DMS153 treated with DMSO at 0.1 percent for 48 hours (cell line): Measurements from ENCODE around the gene LAMA2.
A peak's percentile ranks its signal among the peaks of the same experiment; 100 is the strongest.

ENCODE experiments used
- DNase-seq: peaks from one replicate; lab custom pipeline; 2025; ENCODE audit not compliant: unreplicated experiment; lab: John Stamatoyannopoulos, UW

Gene LAMA2

DNA sequence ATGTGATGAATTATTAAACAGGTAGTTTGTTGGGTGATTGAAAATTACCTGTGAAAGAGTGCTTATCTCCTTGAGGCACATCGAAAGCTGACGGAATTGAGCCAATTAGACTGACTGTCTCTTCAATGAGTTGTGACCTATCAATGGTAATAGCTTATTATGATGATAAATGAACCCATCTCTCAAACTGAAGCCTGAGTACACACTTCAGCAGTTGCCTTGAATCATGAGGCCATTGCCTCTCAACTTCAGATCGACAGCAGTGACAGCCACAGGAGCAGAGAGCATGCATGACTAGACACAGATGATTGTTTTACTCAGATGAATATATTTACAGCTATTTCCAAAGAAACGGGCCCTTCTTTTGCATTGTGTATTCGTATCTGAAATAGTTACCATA, 323.9 kb downstream of the LAMA2 start:
- no peak for DNase-seq

DNA sequence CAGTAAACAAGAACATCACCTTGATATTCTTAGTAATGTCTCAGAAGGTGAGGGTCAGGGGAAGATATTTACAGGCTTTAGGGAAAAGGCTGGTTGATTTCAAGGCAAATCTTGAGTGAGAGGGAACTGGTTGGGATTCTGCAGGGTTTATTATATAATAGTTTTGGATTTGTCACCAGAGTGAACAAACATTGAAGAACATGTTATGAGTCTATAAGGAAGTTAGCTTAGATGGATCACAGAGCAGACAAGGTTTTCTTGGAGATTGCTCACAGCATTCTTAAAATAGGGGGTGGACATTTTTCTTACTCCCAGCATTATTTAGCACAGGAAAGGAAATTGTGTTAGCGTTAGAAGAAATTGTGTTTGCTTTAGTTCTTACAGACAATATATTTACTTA, 324.9 kb downstream of the LAMA2 start:
- DNase-seq = no peak

DNA sequence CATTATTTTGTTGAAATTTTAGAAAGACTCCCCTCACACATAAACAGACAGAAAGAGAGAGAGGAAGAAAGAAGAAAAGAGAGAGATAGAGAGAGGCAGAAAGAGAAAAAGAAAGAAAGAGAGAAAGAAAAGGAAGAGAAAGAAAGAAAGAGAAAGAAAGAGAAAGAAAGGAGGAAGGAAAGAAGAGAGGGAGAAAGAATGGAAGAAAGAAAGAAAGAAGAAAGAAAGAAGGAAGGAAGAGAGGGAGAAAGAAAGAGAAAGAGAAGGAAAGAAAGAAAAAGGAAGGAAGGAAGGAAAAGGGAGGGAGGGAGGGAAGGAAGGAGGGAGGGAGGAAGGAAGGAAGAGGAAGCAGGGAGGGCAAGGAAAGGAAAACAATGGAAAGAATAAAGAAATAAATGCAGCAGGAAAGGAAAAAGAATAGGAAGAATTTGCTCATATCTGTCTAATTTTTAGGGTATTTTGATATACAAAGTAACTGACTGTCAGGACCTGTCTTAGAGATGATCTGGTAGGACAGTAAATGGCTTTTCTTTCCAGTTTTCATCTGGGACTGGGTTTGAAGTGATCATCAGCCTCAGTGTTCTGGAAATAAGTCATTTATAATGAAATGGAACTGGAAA, 325.6 kb downstream of the LAMA2 start:
- DNase-seq = no peak

DNA sequence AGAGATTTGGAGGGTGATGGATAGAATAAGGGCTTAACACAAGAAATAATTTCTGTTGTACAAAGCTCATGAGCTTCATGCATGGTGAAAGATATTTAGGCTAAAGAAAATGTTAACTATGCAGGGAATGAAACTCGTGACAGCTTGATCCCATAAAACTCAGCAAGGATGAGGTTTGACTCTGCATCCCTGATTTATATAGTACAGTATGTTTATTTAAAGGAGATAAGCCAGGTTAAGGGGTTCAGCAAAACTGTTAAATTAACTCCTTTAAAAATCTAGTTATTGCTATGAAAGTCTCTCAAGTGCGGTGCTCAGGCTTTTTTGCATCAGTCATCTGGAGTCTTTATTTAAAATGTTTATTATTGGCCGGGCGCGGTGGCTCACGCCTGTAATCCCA, 326.4 kb downstream of the LAMA2 start:
- no peak for DNase-seq

DNA sequence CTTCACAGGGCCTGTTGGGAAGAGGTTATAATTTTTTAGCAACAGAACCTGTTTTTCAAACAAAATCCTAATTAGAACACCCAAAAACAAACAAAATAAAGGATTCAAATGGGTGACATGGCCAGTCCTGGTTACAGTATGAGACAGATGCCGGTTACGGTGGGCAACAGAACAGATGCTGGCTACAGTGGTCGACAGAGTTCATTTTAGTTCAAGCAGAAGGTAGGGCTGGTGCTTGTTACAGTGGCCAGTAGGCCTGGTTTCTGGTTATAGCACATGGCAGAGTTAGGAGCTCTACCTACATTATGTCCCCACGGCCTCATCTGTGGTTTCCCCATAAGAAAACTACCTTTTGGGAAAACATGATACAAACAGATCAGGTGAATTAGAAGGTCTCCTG, 327.7 kb downstream of the LAMA2 start:
- DNase-seq = no peak

DNA sequence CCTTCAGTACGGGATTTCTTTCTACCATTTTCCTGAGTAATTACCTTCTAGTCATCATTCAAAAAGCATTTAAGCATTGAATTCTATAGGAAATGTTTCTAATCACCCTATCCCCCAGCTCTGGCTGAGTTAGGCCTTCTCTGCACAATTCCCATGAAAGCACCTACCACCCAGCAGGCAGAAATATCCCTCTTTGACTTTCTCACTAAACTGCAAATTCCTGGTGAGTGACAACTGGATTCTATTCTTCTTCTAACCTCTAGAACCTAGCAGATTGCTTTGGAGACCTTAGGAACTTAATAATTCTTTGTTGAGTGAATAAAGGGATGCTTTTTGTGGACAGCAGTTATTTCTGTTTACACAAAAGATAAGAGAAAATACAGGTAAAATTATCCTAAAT, 328.7 kb downstream of the LAMA2 start:
- no peak for DNase-seq

DNA sequence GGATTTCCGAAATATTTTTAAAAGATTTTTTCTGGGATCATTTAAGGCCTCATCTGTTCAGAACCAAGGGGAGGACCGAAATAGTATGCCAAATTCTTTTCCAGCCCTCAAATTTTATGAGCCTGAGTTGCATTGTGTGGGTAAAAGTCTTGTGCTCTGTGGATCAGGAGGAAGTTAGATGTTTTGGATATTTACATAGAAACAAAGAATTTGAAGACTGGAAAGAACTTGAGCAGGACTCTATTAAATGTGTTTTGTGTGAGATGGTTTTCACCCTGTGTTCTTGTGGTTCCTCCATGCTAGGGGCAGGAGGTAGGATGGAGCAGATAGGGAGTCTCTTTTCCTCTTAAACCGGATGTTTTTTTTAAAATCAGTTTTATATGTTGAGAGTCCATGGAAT, 329.1 kb downstream of the LAMA2 start:
- no peak for DNase-seq

DNA sequence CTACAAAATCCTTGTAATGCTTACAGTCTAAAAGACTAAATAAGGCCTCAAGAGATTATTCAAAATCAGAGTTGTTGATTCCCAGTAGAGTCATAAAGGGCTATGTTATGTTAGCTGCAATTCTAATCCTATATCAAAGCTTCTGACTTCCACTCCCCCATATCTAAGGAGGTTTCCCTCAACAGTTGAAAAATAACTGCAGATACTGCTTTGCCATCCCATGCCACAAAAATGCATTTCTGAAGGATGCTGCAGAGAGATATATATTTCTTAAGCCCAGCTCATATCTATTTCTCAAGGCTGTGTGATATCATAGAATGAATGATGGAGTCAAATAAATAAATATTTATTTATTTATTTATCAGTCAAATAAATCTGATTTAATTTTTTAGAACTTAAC, 332.3 kb downstream of the LAMA2 start:
- no peak for DNase-seq

DNA sequence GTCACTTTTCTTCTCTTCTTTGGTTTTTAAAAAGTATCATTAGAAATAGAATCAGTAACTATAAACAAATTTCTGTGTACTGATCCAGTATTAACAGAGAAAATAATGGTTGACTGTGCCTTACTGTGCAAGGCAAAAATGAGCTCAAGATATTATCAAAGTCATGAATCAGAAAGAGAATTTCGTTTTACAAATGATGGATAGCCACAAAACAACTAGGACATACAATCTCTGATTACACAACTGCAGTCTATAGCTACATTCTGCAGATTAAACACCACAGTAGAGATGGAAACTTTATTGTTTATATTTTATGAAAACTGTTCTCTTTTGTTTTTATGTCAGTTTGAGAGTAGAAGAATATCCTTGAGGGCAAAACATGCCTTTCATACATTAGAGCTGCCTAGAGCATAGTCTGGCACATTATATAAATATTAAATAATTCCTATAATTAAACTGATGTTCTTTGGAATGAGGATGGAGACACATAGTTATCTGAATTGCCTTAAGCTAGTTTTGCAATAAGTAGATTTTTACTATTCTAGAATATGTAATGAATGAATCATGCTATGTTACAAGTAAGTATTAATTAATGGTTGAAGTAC, 333.1 kb downstream of the LAMA2 start:
- no peak for DNase-seq

DNA sequence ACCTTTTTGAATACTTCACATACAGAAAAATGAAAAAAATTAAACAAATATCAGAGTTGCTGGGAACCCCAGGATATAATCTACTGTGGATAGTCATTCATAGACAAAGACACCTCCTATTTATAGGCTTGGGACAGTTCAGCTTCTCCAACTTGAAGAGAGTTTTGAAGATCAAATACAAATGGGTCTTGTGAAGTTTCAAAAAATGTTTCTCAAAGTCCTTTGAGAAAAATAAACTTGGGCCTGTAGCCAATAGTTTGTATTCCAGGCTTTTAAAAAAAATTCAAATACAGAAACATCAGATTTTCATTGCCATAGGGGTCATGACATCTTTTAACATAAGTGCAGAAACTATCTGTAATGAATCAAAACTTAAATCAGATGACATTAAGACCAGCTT, 334.8 kb downstream of the LAMA2 start:
- no peak for DNase-seq

DNA sequence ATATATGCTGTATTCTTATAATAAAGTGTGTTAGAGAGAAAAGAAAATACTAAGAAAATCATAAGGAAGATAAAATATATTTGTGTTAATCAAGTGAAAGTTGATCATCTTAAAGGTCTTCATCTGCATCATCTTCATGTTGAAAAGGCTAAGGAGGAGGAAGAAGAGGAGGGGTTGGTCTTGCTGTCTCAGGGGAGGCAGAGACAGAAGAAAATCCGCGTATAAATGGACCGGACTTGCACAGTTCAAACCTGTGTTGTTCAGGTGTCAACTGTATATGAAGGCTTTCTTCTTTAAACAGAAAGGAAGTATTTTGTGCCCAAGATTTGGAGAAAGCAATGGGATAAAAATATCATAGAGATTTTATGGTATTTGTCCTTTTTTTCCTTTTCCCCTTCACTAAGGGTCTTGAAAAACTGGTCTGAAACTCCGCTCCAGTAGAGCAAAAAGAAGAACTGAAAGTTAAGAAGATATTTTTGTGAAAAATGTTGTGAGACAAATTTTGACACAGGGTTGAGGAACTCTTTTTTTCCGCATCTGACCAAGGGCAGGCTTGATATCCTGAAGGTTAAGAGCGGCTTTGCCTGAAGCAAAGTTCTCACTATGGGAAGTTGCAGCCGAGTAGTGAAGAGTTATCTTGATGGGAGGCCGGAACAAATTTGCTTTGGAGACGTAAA, 350.7 kb downstream of the LAMA2 start:
- no peak for DNase-seq

DNA sequence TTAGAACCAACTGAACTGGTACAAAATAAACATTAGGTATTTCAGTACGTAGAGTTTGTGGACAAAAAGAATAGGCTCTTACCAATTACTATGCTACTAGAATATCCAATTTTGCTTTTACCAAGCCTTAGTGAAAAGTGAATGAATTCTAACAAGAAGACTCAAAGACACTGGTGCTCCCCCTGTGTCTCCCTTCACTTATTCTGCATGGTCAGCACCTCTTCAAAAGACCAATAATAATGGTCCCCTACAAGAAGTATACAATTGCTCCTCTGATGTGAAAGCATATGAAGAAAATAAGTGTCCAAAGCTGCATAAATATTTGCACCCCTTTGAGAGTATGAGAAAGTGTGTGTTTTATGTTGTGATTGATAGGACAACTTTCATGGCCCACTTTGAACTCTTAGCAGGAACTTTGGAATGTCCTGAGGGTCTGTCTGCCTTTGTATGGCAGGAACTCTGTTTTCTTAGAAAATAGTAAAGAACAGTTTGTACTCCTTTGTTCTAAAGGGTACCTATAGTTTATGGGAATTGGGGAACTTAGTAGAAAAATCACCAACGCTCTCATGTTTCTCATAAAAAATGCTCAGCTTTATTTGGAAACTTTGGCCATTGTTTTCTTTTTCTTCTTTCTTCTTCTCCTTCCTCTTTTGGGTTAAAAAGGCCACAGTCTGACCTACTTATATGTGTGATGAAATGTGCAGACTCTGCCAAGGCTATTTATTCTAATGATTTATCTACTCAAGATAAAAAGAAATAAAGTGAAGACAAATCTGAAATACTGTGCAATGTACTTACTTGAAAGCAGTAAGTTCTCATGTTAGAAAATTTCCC, 352.4 kb downstream of the LAMA2 start:
- DNase-seq = no peak

DNA sequence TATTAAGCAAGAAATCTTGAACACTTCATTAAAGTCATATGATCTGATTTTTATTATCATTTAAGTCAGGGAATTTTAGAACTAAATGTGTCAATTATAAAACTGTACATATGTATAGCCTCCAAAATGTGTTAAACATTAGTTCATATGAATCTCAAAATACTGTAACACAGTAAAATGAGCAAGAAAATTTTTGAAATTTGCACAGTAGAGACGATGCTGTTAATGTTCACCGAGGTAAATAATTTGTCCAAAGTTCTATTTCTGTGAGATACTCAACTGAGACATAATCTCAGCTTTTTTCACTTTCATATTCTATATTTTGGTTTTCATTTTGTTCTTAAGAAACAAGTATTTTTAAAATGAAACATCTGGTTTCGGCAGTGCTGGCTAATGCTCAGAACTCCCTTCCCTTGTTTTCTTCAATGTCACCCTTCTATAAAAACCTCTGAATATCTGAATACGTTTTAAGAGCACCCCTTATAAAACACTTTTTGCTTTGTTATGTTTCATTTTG, 353.1 kb downstream of the LAMA2 start:
- DNase-seq = no peak

DNA sequence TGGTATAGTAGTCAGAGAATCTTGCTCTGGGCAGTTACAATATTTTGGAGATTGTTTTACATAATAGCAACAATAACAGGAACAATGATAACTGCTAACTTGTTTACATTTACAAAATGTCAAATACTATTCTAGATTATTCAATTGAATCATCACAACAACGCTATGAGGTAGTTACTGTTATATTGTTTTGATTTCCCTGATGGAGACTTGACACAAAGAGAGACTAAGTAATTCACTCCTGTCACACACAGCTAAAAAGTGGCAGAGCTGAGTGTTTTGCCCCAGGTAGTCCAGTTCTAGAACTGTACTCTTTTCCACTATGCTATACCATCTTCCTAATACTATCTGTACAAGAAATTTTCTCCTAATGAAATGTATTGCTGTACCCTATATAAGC, 356.1 kb downstream of the LAMA2 start:
- no peak for DNase-seq

DNA sequence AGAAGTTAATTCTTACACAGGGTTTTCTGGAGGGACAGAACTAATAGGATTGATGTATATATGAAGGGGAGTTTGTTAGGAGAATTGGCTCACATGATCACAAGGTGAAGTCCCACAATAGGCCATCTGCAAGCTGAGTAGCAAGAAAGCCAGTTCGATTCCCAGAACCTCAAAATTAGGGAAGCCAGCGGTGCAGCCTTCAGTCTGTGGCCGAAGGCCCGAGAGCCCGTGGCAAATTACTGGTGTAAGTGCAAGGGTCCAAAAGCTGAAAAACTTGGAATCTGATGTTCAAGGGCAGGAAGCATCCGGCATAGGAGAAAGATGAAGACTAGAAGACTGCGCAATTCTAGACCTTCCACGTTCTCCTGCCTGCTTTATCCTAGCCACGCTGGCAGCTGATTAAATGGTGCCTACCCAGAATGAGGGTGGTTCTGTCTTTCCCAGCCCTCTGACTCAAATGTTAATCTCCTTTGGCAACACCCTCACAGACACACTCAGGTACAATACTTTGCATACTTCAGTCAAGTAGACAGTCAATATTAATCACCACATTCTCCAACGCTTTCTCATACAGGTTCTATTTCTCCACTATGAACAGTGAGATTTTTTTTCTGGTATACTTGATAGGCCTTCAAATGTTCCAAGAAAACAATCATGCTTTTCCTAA, 357.0 kb downstream of the LAMA2 start:
- DNase-seq = no peak

DNA sequence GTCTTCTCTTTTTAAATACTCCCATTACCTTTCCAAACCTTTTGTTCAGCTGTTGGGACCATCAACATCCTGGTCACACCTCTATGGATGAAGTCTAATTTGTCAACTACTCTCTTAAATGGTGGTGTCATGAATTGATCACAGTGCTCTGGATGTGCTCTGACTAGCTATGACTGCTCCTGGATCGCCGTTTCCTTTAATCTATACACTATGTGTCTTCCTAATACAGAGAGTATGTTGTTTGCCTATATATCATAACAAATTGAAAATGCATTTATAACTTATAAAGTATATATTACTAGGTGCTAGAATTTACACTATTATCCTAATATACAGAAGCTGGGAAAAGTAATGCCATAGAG, 357.5 kb downstream of the LAMA2 start:
- no peak for DNase-seq

DNA sequence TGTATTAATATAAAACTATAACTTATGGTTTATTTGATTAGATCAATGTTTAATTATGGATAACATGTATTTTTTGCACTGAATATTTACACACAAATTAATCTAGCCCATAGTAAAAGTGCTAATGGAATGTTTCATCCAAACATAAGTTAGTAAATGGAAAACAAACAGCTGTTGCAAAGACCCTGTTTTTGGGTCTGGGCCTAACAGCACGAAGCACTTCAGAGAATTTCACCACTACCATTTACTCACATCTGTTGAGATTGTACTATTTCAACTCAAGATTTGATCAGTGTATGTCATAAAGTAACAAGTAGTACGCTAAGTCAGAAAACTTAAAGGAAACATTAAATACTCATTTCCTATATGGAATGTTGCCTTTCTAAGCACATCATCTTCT, 359.6 kb downstream of the LAMA2 start:
- no peak for DNase-seq

DNA sequence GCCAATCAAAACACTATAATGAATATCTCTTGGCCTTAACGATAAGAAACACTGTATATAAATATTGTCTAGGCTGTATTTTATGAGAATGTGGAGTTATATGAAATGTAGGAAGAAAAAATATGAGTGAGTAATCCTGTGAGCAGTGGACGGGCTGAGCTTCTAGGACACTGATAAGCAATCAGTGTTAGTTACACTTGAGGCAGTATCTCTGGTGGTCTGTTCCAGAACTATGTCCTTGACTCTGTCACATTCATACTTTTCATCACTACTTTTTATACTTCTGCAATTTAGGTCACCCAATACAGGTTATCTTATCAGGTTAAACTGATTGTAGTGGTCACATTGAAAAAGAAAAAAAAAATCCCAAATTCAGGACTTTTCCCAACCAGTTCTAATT, 360.4 kb downstream of the LAMA2 start:
- DNase-seq = no peak

DNA sequence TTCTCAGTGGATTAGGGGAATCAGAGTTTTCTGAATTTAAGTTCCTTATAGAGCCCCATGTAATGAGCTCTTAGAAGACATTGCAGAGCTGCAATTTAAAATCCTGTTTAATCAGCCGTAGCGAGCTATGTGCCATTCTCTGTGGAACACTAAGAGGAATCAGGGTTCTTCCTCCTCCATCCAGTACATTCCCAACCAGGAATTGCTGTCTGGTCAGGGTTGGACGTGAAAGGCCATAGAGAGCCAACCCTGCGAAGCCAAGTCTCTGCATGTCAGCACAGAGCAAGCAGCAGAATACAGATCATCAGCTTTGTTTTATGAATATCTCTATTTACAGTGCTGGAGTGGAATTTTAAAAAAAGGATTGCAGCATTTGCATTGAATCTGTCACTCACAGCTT, 366.0 kb downstream of the LAMA2 start:
- DNase-seq = no peak

DNA sequence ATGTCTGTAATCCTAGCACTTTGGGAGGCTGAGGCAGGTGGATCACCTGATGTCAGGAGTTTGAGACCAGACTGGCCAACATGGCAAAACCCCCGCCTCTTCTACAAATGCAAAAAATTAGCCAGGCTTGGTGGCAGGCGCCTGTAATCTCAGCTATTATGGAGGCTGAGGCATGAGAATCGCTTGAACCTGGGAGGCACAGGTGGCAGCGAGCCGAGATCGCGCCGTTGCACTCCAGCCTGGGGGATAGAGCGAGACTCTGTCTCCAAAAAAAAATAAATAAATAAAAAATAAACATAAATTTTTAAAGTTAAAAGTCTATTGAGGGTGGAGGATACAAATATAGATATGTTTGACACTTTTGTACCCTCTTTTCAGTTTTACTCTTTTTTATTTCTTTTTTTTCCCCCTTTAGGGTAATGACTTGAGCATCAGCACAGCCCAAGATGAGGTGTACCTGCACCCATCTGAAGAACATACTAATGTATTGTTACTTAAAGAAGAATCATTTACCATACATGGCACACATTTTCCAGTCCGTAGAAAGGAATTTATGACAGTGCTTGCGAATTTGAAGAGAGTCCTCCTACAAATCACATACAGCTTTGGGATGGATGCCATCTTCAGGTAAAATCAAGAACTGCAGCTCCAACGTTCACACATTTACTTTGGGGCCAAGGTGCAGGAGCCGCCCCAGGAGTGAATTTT, 368.9 kb downstream of the LAMA2 start:
- DNase-seq = peak; percentile 42
